GM19455 (cell line): ENCODE results near the gene LPIN3.

Source experiments
- ATAC-seq: cut with Tn5 transposase; IDR thresholded peaks from one replicate; pipeline ENCODE4 v1.9.1; 2021; ENCODE audit not compliant: unreplicated experiment

LPIN3 gene

DNA sequence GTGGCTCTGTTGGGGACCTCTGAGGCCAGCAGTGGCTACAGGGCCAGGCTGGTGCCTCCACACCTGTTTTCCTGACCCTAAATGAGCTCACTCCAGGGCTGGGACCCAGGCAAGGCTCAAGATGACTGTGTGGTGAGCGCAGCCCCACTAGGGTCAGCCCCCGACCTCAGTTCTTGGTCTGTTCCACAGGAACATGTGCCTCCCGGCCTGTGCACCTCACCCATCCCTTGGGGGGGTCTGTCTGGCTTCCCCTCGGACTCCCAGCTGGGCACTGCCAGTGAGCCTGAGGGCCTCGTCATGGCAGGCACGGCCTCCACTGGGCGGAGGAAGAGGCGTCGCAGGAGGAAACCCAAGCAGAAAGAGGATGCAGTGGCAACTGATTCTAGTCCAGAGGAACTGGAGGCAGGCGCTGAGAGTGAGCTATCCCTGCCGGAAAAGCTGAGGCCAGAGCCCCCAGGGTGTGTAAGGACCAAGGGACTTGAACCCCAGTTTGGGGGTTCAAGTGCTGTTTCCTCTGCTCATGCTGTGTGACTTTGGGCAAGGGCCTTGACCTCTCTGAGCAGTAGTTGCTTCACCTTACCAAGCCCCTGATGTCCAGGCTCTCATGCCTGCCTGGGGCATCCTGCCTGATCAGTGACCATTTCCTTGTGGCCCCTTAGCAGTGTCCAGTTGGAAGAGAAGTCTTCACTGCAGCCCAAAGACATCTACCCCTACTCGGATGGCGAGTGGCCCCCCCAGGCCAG is 8.0 kb downstream of the LPIN3 start:
- no peak for ATAC-seq

- ATAC-seq = no peak
These were observed 8.6 kb downstream of the LPIN3 start for GRCh38 chr20:41349266-41349665.

GRCh38 chr20:41349943-41350342 is 9.3 kb downstream of the LPIN3 start:
- ATAC-seq = no peak

DNA sequence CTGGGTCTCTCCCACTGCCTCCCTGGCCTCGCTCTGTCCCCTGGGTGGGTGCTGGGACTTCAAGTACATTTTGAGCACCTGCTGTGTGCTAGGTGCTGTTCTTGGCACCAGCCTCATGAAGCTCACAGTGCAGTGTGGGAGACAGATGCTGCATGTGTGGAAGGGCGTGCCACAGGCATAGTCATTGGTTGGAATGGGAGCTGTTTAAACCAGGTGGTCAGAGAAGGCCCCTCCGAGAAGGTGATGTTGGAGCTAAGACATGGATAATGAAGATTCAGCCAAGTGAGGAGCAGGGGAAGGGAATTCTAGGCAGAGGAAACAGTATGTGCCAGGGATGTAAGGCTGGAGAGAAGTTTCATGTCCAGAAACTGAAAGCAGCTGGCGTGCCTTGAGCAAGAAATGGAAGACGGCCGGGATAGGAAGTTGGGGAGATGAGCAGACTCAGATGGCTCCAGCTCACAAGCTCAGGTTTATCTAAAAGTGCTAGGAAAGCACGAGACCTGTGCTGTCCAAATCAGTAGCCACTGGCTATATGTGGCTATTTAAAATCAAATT is 9.9 kb downstream of the LPIN3 start:
- no peak for ATAC-seq

- ATAC-seq = no peak
These were observed 11.5 kb downstream of the LPIN3 start for GRCh38 chr20:41352106-41352505.

DNA sequence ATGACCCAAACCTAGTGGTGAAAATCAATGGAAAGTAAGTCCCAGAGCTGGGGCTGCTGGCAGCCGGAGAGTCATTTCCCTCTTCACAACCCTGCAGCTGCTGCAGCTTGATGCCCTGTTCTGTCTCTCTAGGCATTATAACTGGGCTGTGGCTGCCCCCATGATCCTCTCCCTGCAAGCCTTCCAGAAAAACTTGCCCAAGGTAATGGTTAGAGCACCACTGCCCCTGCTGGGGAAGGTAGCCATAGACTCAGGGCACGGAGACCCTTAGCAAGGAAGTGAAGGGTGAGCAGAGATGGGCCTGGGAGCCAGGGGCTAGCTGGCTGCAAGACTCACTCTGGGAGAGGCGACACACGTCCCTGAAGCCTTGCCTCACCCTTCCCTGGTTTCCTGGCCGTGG is 12.0 kb downstream of the LPIN3 start:
- ATAC-seq = no peak

DNA sequence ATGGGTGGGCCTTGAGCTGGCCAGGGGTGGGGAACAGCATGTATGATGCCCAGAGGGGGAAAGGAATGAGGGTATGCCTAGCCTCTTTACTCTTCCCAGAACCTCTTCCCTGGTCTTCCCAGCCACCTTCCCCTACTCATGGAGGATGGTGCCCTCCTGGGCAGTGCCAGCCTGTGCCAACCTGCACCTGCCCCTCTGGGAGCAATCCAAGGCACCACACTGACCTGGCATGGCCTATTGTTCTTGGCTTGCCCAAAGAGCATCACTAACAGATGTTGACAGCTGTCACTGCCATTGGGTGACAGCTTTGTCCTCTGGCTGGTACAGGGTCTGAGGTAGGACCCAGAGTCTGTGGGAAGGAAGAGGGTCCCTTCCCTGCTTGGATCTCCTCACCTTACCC is 12.9 kb downstream of the LPIN3 start:
- ATAC-seq = no peak

GRCh38 chr20:41355192-41355591 is 14.6 kb downstream of the LPIN3 start:
- ATAC-seq = no peak

- ATAC-seq = no peak
These were observed 15.1 kb downstream of the LPIN3 start for GRCh38 chr20:41355598-41356203.

- no peak for ATAC-seq
These were observed 16.3 kb downstream of the LPIN3 start for GRCh38 chr20:41356951-41357350.

DNA sequence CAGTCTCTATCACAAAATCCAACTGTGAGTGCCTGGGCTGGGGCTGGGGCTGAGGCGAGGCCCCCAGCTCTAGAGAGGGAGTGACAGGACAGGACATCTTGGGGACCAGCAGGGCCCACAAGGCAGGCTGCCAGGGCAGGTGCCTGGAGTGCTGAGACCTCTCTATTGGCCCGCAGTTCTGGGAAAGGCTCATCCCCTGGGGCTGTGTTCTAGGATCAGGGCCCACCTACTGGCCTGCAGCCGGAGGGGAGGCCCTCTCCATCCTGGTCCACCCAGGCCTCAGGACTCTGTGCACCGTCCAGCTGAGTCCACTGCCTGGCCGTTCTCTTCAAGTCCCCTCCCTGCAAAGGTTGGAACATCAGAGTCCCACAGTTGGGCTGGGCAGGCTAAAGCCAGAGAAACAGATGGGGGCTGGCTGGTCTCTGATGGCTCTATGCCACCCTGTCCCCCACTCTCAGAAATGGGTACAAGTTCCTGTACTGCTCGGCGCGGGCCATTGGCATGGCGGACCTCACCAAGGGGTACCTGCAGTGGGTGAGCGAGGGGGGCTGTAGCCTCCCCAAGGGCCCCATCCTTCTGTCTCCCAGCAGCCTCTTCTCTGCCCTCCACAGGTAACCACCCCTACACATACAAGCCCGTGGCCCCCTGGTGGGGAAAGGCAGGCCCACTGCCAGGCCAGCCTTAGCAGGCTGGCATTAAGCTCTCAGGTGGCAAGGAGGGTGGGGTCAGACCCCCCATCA is 17.0 kb downstream of the LPIN3 start:
- ATAC-seq = no peak

- no peak for ATAC-seq
These were observed 17.6 kb downstream of the LPIN3 start for GRCh38 chr20:41358230-41358629.

DNA sequence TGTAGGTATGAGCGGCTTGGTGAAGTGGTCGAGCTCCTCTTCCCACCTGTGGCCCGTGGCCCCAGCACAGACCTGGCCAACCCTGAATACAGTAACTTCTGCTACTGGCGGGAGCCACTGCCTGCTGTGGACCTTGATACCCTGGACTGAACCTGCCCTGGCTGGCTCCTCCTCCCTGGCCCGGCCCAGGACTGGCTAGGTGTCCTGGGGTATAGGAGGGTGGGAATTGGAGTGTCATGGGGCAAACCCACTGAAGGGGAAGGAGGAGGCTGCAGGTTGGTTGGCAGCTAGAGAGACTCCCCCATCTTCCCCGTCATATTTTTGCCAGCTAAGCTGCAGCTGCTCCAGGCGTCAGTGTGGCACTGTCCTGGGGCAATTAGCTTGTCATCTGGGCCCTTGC is 18.1 kb downstream of the LPIN3 start:
- no peak for ATAC-seq

GRCh38 chr20:41359541-41360011 is 19.0 kb downstream of the LPIN3 start:
- no peak for ATAC-seq

- no peak for ATAC-seq
These were observed 20.5 kb downstream of the LPIN3 start for GRCh38 chr20:41360831-41361756.

DNA sequence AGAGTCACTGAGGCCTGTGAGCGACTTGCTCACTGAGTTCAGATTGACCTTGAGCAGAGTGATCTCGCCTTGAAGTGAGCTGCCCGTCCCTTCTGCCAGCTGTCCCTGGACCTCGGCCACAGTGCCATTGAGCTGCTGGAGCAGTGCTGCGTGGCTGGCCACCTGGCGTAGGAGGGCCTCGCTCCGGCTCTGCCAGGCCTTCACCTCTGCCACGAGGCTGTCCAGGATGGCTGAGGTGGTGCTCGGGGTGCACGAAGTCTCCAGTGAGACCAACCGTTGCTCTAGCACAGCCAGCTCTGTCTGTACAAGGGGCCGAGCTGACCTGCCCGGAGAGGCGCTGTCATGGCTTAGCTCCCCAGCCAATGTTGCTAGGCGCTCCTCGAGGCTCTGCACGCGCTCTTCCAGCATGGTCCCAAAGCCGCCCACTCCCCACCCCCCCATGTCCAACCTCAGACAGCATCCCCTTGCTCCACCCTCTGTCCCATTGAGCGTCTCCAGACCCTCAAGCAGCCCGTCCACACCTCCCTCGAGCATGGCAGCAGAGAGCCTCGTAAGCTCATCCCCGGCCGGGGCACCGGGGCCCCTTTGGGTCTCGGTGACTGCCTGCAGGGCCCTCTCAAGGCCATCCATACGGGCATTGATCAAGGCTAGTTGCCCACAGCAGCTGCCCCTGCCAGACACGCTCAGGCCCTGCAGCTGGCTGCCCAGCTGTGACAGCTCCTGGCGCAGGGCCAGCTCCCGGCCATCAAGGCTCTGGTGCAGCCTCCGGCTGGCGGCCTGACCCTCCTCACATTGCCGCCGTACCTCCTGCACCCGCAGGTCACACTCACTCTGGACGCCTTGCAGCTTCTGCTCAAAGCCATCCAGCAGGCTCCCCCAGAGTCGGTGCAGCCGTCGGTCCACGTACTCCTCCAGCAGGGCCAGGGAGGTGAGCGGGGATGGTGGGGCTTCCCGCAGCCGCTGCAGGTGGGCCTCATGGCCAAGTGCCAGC is 21.4 kb downstream of the LPIN3 start:
- ATAC-seq = no peak

DNA sequence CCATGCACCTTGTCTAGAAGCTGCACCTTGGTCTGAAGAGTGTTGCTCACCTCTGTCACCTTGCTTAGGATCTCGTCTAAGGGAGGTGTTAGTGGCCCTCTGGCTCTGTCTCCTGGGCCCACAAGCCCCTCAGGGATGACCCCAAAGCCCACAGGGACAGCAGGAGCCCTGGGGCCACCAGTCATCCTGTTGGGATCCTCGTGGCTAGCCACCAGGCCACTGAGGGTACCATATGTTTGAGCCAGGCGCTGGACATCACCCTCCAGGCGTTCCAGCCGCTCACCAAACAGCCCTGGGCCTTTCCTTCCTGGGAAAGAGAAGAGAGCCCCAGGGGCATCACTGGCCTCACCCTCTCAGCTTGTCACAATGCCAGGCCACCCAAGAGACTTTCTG is 22.1 kb downstream of the LPIN3 start:
- ATAC-seq = no peak

DNA sequence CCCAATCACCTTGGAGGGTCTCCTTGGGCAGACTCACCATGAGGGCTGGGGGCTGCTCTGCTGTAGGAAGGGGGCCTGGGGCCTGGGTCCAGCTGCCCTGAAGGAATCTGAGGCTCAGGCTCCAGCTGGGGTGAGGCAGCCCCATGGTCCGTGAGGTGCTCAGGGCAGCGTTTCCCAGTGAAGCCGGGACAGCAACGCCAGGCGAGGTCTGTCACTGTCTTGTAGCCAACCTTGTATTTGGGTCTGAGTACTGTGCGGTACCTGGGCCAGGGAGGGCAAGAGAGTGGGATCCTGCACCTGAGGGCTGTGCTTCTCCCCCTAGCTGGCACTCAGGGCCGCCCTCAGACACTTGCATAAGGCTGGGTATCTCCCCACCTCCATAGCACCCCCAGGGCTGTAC is 23.0 kb downstream of the LPIN3 start:
- ATAC-seq = no peak

- no peak for ATAC-seq
These were observed 23.7 kb downstream of the LPIN3 start for GRCh38 chr20:41364236-41364855.
